T-cell (primary cell): ENCODE results near the gene GUCA1A. TPM values are rescaled to one million over a fixed set of nuclear protein-coding genes. Genes with fewer than 3 reads are reported as not detected.
"Not testable (repeated sequence)": the region's sequence is repeated elsewhere in the genome, so short reads cannot be mapped to it uniquely, and the experiment has no call there.

Experiments
- ATAC-seq, 4 experiments: fragments of 200-7000 bp in 3 of 4; fragments of 150-1000 bp in 1 of 4; cut with Tn5 transposase; replicated peaks in 1 of 4; 1 replicate in 3 of 4; 2 replicates in 1 of 4; pipeline ENCODE4 v1.10.0; 2021; ENCODE audit warnings: moderate library complexity in 3 of 4, mild to moderate bottlenecking in 2 of 4, moderate number of reproducible peaks in 1 of 4
- CTCF ChIA-PET, 2 donors: fragments of 300-600 bp; sonication (Branson Sonifier 250); formaldehyde crosslinking; loops; one replicate each; lab custom pipeline; 2022; ENCODE audit warnings: antibody characterized with exemption in 2 of 2; lab: Charles Lee
- POLR2A ChIA-PET, 2 donors: fragments of 300-600 bp; sonication (Branson Sonifier 250); formaldehyde crosslinking; loops; one replicate each; lab custom pipeline; 2022; ENCODE audit warnings: antibody characterized with exemption in 2 of 2; lab: Charles Lee
- DNase-seq, 35 experiments: peaks; one replicate each; pipeline versions ENCODE4 v3.0.0 to v3.0.0-alpha.2; 2013 to 2023
- H3K27ac ChIP-seq: one replicate; pipeline ENCODE4 v1.5.1; 2013; ENCODE audit warnings: low read length
- H3K27me3 ChIP-seq, 2 experiments: replicated peaks in 1 of 2; 1 replicate in 1 of 2; 2 replicates in 1 of 2; pipeline versions ENCODE4 v1.6.1 to v1.7.0; 2013; ENCODE audit warnings: low read length in 1 of 2, mixed read lengths in 1 of 2; ENCODE audit not compliant: control insufficient read depth in 2 of 2, insufficient read depth in 2 of 2; ENCODE audit errors: extremely low read depth in 1 of 2
- H3K36me3 ChIP-seq, 2 donors: 1 replicate in 1 of 2; 2 replicates in 1 of 2; pipeline versions ENCODE4 v1.6.1 to v1.7.0; 2013; ENCODE audit warnings: low read length in 1 of 2; ENCODE audit not compliant: control insufficient read depth in 2 of 2, insufficient read depth in 1 of 2; ENCODE audit errors: extremely low read depth in 1 of 2
- H3K4me1 ChIP-seq, 2 experiments: 1 replicate in 1 of 2; 2 replicates in 1 of 2; pipeline versions ENCODE4 v1.6.1 to v1.7.0; 2013; ENCODE audit warnings: low read length in 2 of 2, mixed read lengths in 1 of 2; ENCODE audit not compliant: insufficient read depth in 2 of 2, control insufficient read depth in 1 of 2; ENCODE audit errors: extremely low read depth in 1 of 2
- H3K4me3 ChIP-seq, 2 donors: 1 replicate in 1 of 2; 2 replicates in 1 of 2; pipeline versions ENCODE4 v1.5.1 to v1.7.0; 2013; ENCODE audit warnings: mild to moderate bottlenecking in 2 of 2, low read length in 1 of 2, moderate library complexity in 1 of 2; ENCODE audit not compliant: control insufficient read depth in 1 of 2; ENCODE audit errors: extremely low read depth in 1 of 2
- H3K9me3 ChIP-seq: 2 replicates; pipeline ENCODE4 v1.7.0; 2013
- H3K27ac Mint-ChIP-seq, 2 donors: one replicate each; pipeline ENCODE4 v1.8.0; 2020 to 2021; ENCODE audit warnings: mild to moderate bottlenecking in 2 of 2, mixed read lengths in 2 of 2
- H3K27me3 Mint-ChIP-seq, 2 donors: one replicate each; pipeline ENCODE4 v1.8.0; 2021 to 2022; ENCODE audit warnings: mixed read lengths in 2 of 2
- H3K36me3 Mint-ChIP-seq: one replicate; pipeline ENCODE4 v1.8.0; 2021; ENCODE audit warnings: mixed read lengths
- H3K4me1 Mint-ChIP-seq, 3 donors: one replicate each; pipeline ENCODE4 v1.8.0; 2020 to 2022; ENCODE audit warnings: mixed read lengths in 3 of 3, mild to moderate bottlenecking in 1 of 3
- H3K4me3 Mint-ChIP-seq, 3 donors: one replicate each; pipeline ENCODE4 v1.8.0; 2020 to 2022; ENCODE audit warnings: mild to moderate bottlenecking in 3 of 3, mixed read lengths in 3 of 3, moderate library complexity in 3 of 3
- H3K9me3 Mint-ChIP-seq, 3 donors: one replicate each; pipeline ENCODE4 v1.8.0; 2020 to 2022; ENCODE audit warnings: mixed read lengths in 3 of 3
- WGBS: methylation state at CpG from one replicate; pipeline ENCODE4 v1.1.5; 2013; ENCODE audit warnings: missing lambda C conversion rate; ENCODE audit not compliant: insufficient coverage; 5-methylcytosine and 5-hydroxymethylcytosine counted together
- total RNA-seq, 35 experiments: library from RNA in 6 of 35; stranded (reverse) in 6 of 35; fragments of 120-200 nt in 1 of 35; gene quantifications; one replicate each; pipeline versions ENCODE4 v1.2.1 to v1.2.4 and lab custom pipeline; 2013 to 2026

Gene GUCA1A
- total RNA-seq, 5 donors from 2014 or later (not counting 1 experiment from before 2014, with no cell fraction given), result not detected

GRCh38 chr6:42203183-42203582, 30.0 kb downstream of the GUCA1A start:
- Mint-ChIP-seq H3K4me1 (peaks cover 0 to 6% (median 0%) of the 10 kb centered on the region in 3 donors), H3K9me3 (peaks cover 0 to 6% (median 0%) of the 10 kb centered on the region in 3 donors), H3K27ac (no peak overlapping the region), H3K4me3 (no peak overlapping the region), H3K36me3 (peaks cover 49% of the 10 kb centered on the region), H3K27me3 (no peaks in the 10 kb centered on the region)
- ATAC-seq (no peak), DNase-seq (no peak)
- 100% methylated on average over 1 of the region's 3 CpGs for WGBS
- Histone ChIP-seq H3K4me1 (peaks cover 0 to 1% of the 10 kb centered on the region in 2 experiments), H3K9me3 (no peaks in the 10 kb centered on the region), H3K36me3 (peaks cover 0 to 24% of the 10 kb centered on the region in 2 donors), H3K27ac (no peak overlapping the region), H3K27me3 (no peaks in the 10 kb centered on the region), H3K4me3 (no peak overlapping the region)
- POLR2A ChIA-PET, result interaction anchor here in 1 of 2 donors (0.6 kb wide), 1 partner anchor 1529 kb away, joined by 4 read pairs; no protein-coding TSS in a partner anchor
- CTCF ChIA-PET, result interaction anchor here in 1 of 2 donors (0.6 kb wide), 1 partner anchor 38 kb away, joined by 3 read pairs; no protein-coding TSS in a partner anchor

DNA sequence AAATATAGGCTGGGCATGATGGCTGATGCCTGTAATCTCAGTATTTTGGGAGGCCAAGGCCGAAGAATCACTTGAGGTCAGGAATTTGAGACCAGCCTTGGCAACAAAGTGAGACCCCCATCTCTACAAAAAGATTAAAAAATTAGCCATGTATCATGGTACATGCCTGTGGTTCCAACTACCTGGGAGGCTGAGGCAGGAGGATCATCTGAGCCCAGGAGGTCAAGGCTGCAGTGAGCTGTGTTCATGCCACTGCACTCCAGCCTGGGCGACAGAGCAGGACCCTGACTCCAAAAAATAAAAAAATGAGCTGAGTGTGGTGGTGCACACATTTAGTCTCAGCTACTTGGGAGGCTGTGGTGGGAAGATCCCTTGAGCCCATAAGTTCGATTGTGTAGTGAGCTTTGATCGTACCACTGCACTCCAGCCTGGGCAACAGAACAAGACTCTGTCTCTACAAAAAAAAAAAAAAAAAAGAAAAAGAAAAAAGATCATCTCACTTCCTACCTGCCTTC, 31.7 kb downstream of the GUCA1A start:
- ChIA-PET CTCF (interaction anchor here (0.6 to 1.1 kb wide), 3 partner anchors 343 to 425 kb away, joined by 3 to 4 read pairs (median 3); no protein-coding TSS in a partner anchor), POLR2A (no interaction called here)
- H3K27me3 ChIP-seq, result no peaks in the 10 kb centered on the region
- Mint-ChIP-seq H3K9me3 (peaks cover 0 to 5% (median 0%) of the 10 kb centered on the region in 3 donors), H3K27me3 (no peaks in the 10 kb centered on the region), H3K4me1 (peaks cover 0 to 6% (median 0%) of the 10 kb centered on the region in 3 donors), H3K36me3 (peaks cover 48% of the 10 kb centered on the region), H3K4me3 (no peak overlapping the region), H3K27ac (no peak overlapping the region)
- no peaks in the 10 kb centered on the region for H3K9me3 ChIP-seq
- no CpG with 5 or more reads among the region's 4 CpGs for WGBS
- ATAC-seq (no peak), DNase-seq (no peak)
- no peaks in the 10 kb centered on the region for H3K4me1 ChIP-seq
- H3K36me3 ChIP-seq, result peaks cover 0 to 40% of the 10 kb centered on the region in 2 donors
- no peak overlapping the region for H3K27ac ChIP-seq
- H3K4me3 ChIP-seq, result no peak overlapping the region

DNA sequence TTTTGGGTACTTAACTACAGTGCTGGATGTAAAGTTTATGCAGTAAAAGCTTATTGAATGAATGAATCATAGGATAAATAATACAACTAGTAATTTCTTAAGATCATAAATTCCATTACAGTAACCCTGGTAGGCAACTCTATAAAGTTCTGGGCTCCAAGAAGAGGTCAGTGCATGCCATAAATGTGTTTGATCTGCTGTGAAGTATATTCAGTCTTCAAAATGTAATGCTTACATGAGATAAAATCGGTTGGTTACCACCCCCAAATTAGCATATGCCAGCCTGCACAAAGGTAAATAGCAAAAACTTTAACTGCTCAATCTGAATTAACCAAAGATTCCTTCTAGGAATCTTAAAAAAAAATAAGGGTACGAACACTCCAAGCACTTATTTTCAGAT, 34.4 kb downstream of the GUCA1A start:
- H3K27me3 ChIP-seq, H3K27me3 Mint-ChIP-seq, ATAC-seq, H3K4me3 Mint-ChIP-seq, H3K27ac ChIP-seq, H3K4me3 ChIP-seq, CTCF ChIA-PET, DNase-seq, H3K9me3 Mint-ChIP-seq, POLR2A ChIA-PET, H3K27ac Mint-ChIP-seq, H3K9me3 ChIP-seq, H3K4me1 Mint-ChIP-seq, H3K4me1 ChIP-seq: not testable (repeated sequence)
- WGBS, result no CpG with 5 or more reads among the region's 2 CpGs
- peaks cover 38% of the 10 kb centered on the region for H3K36me3 Mint-ChIP-seq
- H3K36me3 ChIP-seq, result peaks cover 4 to 60% of the 10 kb centered on the region in 2 donors

DNA sequence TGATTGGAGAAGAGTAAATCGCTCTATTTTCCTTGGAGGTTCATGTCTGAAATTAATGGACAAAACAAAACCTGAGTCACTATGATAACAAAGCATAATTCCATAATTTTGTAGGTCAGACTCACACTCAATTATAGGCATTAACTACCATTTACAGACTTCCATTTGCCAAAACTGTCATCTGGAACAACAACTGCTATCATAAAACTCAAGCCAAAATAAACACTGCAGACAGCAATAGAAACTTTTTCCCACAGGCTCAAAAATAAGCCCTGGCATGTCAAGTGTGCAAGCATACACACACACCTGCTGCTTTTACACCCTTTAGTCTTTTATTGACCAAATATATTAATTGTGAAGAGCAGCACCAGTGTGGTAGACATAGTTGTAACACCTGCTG, 37.4 kb downstream of the GUCA1A start:
- no peak for ATAC-seq
- Mint-ChIP-seq H3K4me3 (no peak overlapping the region), H3K4me1 (peaks cover 7 to 13% (median 11%) of the 10 kb centered on the region in 3 donors), H3K27me3 (no peaks in the 10 kb centered on the region), H3K9me3 (no peaks in the 10 kb centered on the region), H3K27ac (no peak overlapping the region), H3K36me3 (peaks cover 36% of the 10 kb centered on the region)
- peaks cover 4 to 66% of the 10 kb centered on the region in 2 donors for H3K36me3 ChIP-seq
- WGBS, result no CpG with 5 or more reads among the region's 1 CpG
- no peak overlapping the region for H3K4me3 ChIP-seq
- POLR2A ChIA-PET, result no interaction called here
- H3K4me1 ChIP-seq, result peaks cover 2 to 8% of the 10 kb centered on the region in 2 experiments
- CTCF ChIA-PET, result no interaction called here
- no peaks in the 10 kb centered on the region for H3K9me3 ChIP-seq
- H3K27ac ChIP-seq, result no peak overlapping the region
- DNase-seq, result no peak
- no peaks in the 10 kb centered on the region for H3K27me3 ChIP-seq

GRCh38 chr6:42211726-42212125, 38.6 kb downstream of the GUCA1A start:
- no peaks in the 10 kb centered on the region for H3K9me3 ChIP-seq
- peaks cover 4 to 60% of the 10 kb centered on the region in 2 donors for H3K36me3 ChIP-seq
- peaks cover 3 to 15% of the 10 kb centered on the region in 2 experiments for H3K4me1 ChIP-seq
- peaks cover 32% of the 10 kb centered on the region for H3K36me3 Mint-ChIP-seq
- POLR2A ChIA-PET, result no interaction called here
- ATAC-seq (no peak), DNase-seq (no peak)
- H3K27me3 ChIP-seq, result no peaks in the 10 kb centered on the region
- no peak overlapping the region for H3K4me3 Mint-ChIP-seq
- no peaks in the 10 kb centered on the region for H3K27me3 Mint-ChIP-seq
- no peak overlapping the region for H3K4me3 ChIP-seq
- 100% methylated on average over 2 of the region's 6 CpGs for WGBS
- no peak overlapping the region for H3K27ac Mint-ChIP-seq
- H3K9me3 Mint-ChIP-seq, result no peaks in the 10 kb centered on the region
- H3K4me1 Mint-ChIP-seq, result peaks cover 7 to 23% (median 20%) of the 10 kb centered on the region in 3 donors
- CTCF ChIA-PET, result interaction anchor here (0.6 kb wide), 2 partner anchors 21 to 605 kb away, joined by 3 to 4 read pairs; no protein-coding TSS in a partner anchor
- H3K27ac ChIP-seq, result no peak overlapping the region

- no peaks in the 10 kb centered on the region for H3K27me3 ChIP-seq
- no peak for ATAC-seq
These were observed 39.3 kb downstream of the GUCA1A start for GRCh38 chr6:42212442-42212841.

More at GRCh38 chr6:42212442-42212841, 39.3 kb downstream of the GUCA1A start:
- ChIA-PET CTCF (interaction anchor here in 1 of 2 donors (0.6 kb wide), 1 partner anchor 22 kb away, joined by 4 read pairs; no protein-coding TSS in a partner anchor), POLR2A (interaction anchor here in 1 of 2 donors (0.5 kb wide), 1 partner anchor 268 kb away, joined by 8 read pairs; no protein-coding TSS in a partner anchor)
- Mint-ChIP-seq H3K4me1 (peaks cover 8 to 26% (median 23%) of the 10 kb centered on the region in 3 donors), H3K4me3 (no peak overlapping the region), H3K36me3 (peaks cover 30% of the 10 kb centered on the region), H3K27ac (no peak overlapping the region), H3K27me3 (no peaks in the 10 kb centered on the region), H3K9me3 (no peaks in the 10 kb centered on the region)
- H3K4me1 ChIP-seq, result peaks cover 8 to 21% of the 10 kb centered on the region in 2 experiments
- H3K9me3 ChIP-seq, result no peaks in the 10 kb centered on the region
- DNase-seq, result no peak
- no CpG with 5 or more reads among the region's 3 CpGs for WGBS
- H3K27ac ChIP-seq, result no peak overlapping the region
- H3K36me3 ChIP-seq, result peaks cover 4 to 59% of the 10 kb centered on the region in 2 donors
- H3K4me3 ChIP-seq, result no peak overlapping the region
